ENCODE results near the gene DNAJC16. TPM values are rescaled to one million over a fixed set of nuclear protein-coding genes. Genes with fewer than 3 reads are reported as not detected.
"Not testable (repeated sequence)": the region's sequence is repeated elsewhere in the genome, so short reads cannot be mapped to it uniquely, and the experiment has no call there.

DNAJC16 gene
- total RNA-seq, 2 experiments from 2014 or later, result 9.1 to 16.8 TPM

GRCh38 chr1:15515022-15515663 lies 11.5 kb upstream of the DNAJC16 start:
- Histone ChIP-seq H3K79me2 (ENCODE audit: insufficient read depth, low read depth, low read length) (no peaks in the 10 kb centered on the region), H3K36me3 (ENCODE audit: insufficient read depth, low read length) (peaks cover 18% of the 10 kb centered on the region), H3K27ac (ENCODE audit: low read depth, low read length, poor library complexity, severe bottlenecking) (no peak overlapping the region), H3K9me2 (ENCODE audit: insufficient read depth, low read length) (no peaks in the 10 kb centered on the region), H3K9me3 (ENCODE audit: low read length) (no peaks in the 10 kb centered on the region), H2AFZ (ENCODE audit: low read length) (no peak overlapping the region), H3K4me2 (ENCODE audit: low read length) (peak overlapping the region; percentile 34), H3K4me3 (ENCODE audit: low read depth, low read length, poor library complexity, severe bottlenecking) (no peak overlapping the region), H3K4me1 (ENCODE audit: insufficient read depth, low read length, poor library complexity, severe bottlenecking) (peaks cover 12% of the 10 kb centered on the region), H4K20me1 (ENCODE audit: insufficient read depth, low read length) (no peaks in the 10 kb centered on the region)
- CTCF ChIA-PET (ENCODE audit: unreplicated experiment), result no interaction called here
- intact Hi-C loops (cut with micrococcal nuclease; ENCODE audit: unreplicated experiment), result no loop called here
- DNase-seq (ENCODE audit: low spot score), result no peak
- POLR2A ChIA-PET, result interaction anchor here (0.7 to 0.8 kb wide), 2 partner anchors 10 to 47 kb away, joined by 3 to 5 read pairs; no protein-coding TSS in a partner anchor
- TF ChIP-seq CTCF (conservative IDR thresholded peaks at IDR 0.05; ENCODE audit: low read length) (no peak), EZH2phosphoT487 (IDR thresholded peaks at IDR 0.05; ENCODE audit: borderline replicate concordance, low read depth, low read length) (no peak)
- BruUV-seq (replicated peaks), result TSS peak; percentile 32

GRCh38 chr1:15519625-15520024 lies 7.0 kb upstream of the DNAJC16 start:
- BruUV-seq (replicated peaks), result no TSS peak
- Histone ChIP-seq H3K4me2 (ENCODE audit: low read length) (no peak overlapping the region), H3K9me2 (ENCODE audit: insufficient read depth, low read length) (no peaks in the 10 kb centered on the region), H3K79me2 (ENCODE audit: insufficient read depth, low read depth, low read length) (peaks cover 6% of the 10 kb centered on the region; the same call in 1 of the 2 replicates), H2AFZ (ENCODE audit: low read length) (no peak overlapping the region), H3K36me3 (ENCODE audit: insufficient read depth, low read length) (peaks cover 15% of the 10 kb centered on the region), H4K20me1 (ENCODE audit: insufficient read depth, low read length) (no peaks in the 10 kb centered on the region), H3K4me3 (ENCODE audit: low read depth, low read length, poor library complexity, severe bottlenecking) (no peak overlapping the region), H3K9me3 (ENCODE audit: low read length) (no peaks in the 10 kb centered on the region), H3K27ac (ENCODE audit: low read depth, low read length, poor library complexity, severe bottlenecking) (no peak overlapping the region), H3K4me1 (ENCODE audit: insufficient read depth, low read length, poor library complexity, severe bottlenecking) (peaks cover 18% of the 10 kb centered on the region)
- intact Hi-C loops (cut with micrococcal nuclease; ENCODE audit: unreplicated experiment), result no loop called here
- no peak for DNase-seq (ENCODE audit: low spot score)
- TF ChIP-seq EZH2phosphoT487 (IDR thresholded peaks at IDR 0.05; ENCODE audit: borderline replicate concordance, low read depth, low read length) (no peak), CTCF (conservative IDR thresholded peaks at IDR 0.05; ENCODE audit: low read length) (no peak)
- ChIA-PET POLR2A (no interaction called here), CTCF (ENCODE audit: unreplicated experiment) (no interaction called here)

- intact Hi-C loops (cut with micrococcal nuclease; ENCODE audit: unreplicated experiment); H2AFZ ChIP-seq (ENCODE audit: low read length); DNase-seq (ENCODE audit: low spot score); H3K9me3 ChIP-seq (ENCODE audit: low read length); H3K27ac ChIP-seq (ENCODE audit: low read depth, low read length, poor library complexity, severe bottlenecking); CTCF ChIA-PET (ENCODE audit: unreplicated experiment); H3K4me3 ChIP-seq (ENCODE audit: low read depth, low read length, poor library complexity, severe bottlenecking); BruUV-seq (replicated peaks); H3K4me2 ChIP-seq (ENCODE audit: low read length); H3K79me2 ChIP-seq (ENCODE audit: insufficient read depth, low read depth, low read length); H3K9me2 ChIP-seq (ENCODE audit: insufficient read depth, low read length); H4K20me1 ChIP-seq (ENCODE audit: insufficient read depth, low read length): not testable (repeated sequence)
- Histone ChIP-seq H3K36me3 (ENCODE audit: insufficient read depth, low read length) (peaks cover 12% of the 10 kb centered on the region), H3K4me1 (ENCODE audit: insufficient read depth, low read length, poor library complexity, severe bottlenecking) (peaks cover 15% of the 10 kb centered on the region)
- POLR2A ChIA-PET, result interaction anchor here (0.6 kb wide), 1 partner anchor 97 kb away, joined by 4 read pairs; no protein-coding TSS in a partner anchor
These were observed 5.3 kb upstream of the DNAJC16 start for GRCh38 chr1:15521206-15521906.

Measured in OCI-LY7 (cell line).